WTC11 (cell line): Measurements from ENCODE around the gene BCAT1. TPM values are rescaled to one million over a fixed set of nuclear protein-coding genes. Genes with fewer than 3 reads are reported as not detected.

Experiments used
- ATAC-seq: fragments of 200-7000 bp; cut with Tn5 transposase; 2 replicates; pipeline ENCODE4 v1.10.0; 2021; ENCODE audit warnings: mild to moderate bottlenecking, moderate library complexity
- CTCF ChIA-PET: fragments of 300-600 bp; sonication (Branson Sonifier 250); formaldehyde crosslinking; loops from one replicate; lab custom pipeline; 2021; ENCODE audit warnings: antibody characterized with exemption; lab: Charles Lee
- POLR2A ChIA-PET: fragments of 350-600 bp; sonication (Branson Sonifier 250); formaldehyde crosslinking; loops from one replicate; lab custom pipeline; 2021; ENCODE audit warnings: antibody characterized with exemption; lab: Charles Lee
- DNase-seq: peaks from one replicate; pipeline ENCODE4 v3.0.0; 2021; ENCODE audit warnings: low spot score
- H3K27ac Mint-ChIP-seq: 2 replicates; pipeline ENCODE4 v1.8.0; 2021; ENCODE audit warnings: mixed read lengths
- H3K27me3 Mint-ChIP-seq: 2 replicates; pipeline ENCODE4 v1.8.0; 2021; ENCODE audit warnings: low read depth, mild to moderate bottlenecking, moderate library complexity, mixed read lengths
- H3K36me3 Mint-ChIP-seq: 2 replicates; pipeline ENCODE4 v1.8.0; 2021; ENCODE audit warnings: mixed read lengths
- H3K4me1 Mint-ChIP-seq: 2 replicates; pipeline ENCODE4 v1.8.0; 2022; ENCODE audit warnings: mixed read lengths
- H3K4me3 Mint-ChIP-seq: 2 replicates; pipeline ENCODE4 v1.8.0; 2021; ENCODE audit warnings: mild to moderate bottlenecking, moderate library complexity, mixed read lengths
- H3K9me3 Mint-ChIP-seq: 2 replicates; pipeline ENCODE4 v1.8.0; 2021; ENCODE audit warnings: mixed read lengths
- ARID4B ChIP-seq: sonication (generic); formaldehyde crosslinking; IDR thresholded peaks from 2 replicates; pipeline ENCODE4 v1.8.0; 2023; ENCODE audit warnings: missing genetic modification reagents, mild to moderate bottlenecking, borderline replicate concordance
- CREB1 ChIP-seq: sonication (generic); formaldehyde crosslinking; IDR thresholded peaks from 2 replicates; pipeline ENCODE4 v1.8.0; 2023; ENCODE audit warnings: mild to moderate bottlenecking, missing genetic modification reagents
- CREM ChIP-seq: sonication (generic); formaldehyde crosslinking; IDR thresholded peaks from 2 replicates; pipeline ENCODE4 v1.8.1; 2022; ENCODE audit warnings: mild to moderate bottlenecking, missing genetic modification reagents, moderate library complexity
- ELF4 ChIP-seq: sonication (generic); formaldehyde crosslinking; IDR thresholded peaks from 2 replicates; pipeline ENCODE4 v1.8.1; 2022; ENCODE audit warnings: low read depth, mild to moderate bottlenecking, moderate library complexity, missing genetic modification reagents
- GABPB1 ChIP-seq: sonication (generic); formaldehyde crosslinking; IDR thresholded peaks from 2 replicates; pipeline ENCODE4 v1.8.1; 2023; ENCODE audit warnings: mild to moderate bottlenecking, missing genetic modification reagents
- IRF2 ChIP-seq: sonication (generic); formaldehyde crosslinking; IDR thresholded peaks from 2 replicates; pipeline ENCODE4 v1.8.0; 2022; ENCODE audit warnings: low read depth, missing genetic modification reagents, borderline replicate concordance
- MLX ChIP-seq: sonication (generic); formaldehyde crosslinking; IDR thresholded peaks from 2 replicates; pipeline ENCODE4 v1.8.1; 2023; ENCODE audit warnings: mild to moderate bottlenecking, missing genetic modification reagents, moderate library complexity
- MXD4 ChIP-seq: fragments of 250-450 bp; sonication (Bioruptor Pico); IDR thresholded peaks from 2 replicates; pipeline ENCODE4 v1.8.0; 2021; ENCODE audit warnings: mild to moderate bottlenecking, moderate library complexity, borderline replicate concordance
- NR1H2 ChIP-seq: sonication (generic); formaldehyde crosslinking; IDR thresholded peaks from 2 replicates; pipeline ENCODE4 v1.9.0; 2021; ENCODE audit warnings: mild to moderate bottlenecking, moderate library complexity, missing genetic modification reagents
- PRRX2 ChIP-seq: fragments of 250-450 bp; sonication (Bioruptor Pico); IDR thresholded peaks from 2 replicates; pipeline ENCODE4 v1.8.0; 2021; ENCODE audit warnings: mild to moderate bottlenecking
- STAT6 ChIP-seq: sonication (generic); formaldehyde crosslinking; conservative IDR thresholded peaks from 2 replicates; pipeline ENCODE4 v1.8.1; 2023; ENCODE audit warnings: mild to moderate bottlenecking, low read depth, missing genetic modification reagents, moderate library complexity
- USF2 ChIP-seq: sonication (generic); formaldehyde crosslinking; IDR thresholded peaks from 2 replicates; pipeline ENCODE4 v1.8.1; 2023; ENCODE audit warnings: mild to moderate bottlenecking, missing genetic modification reagents, moderate library complexity
- ZNF232 ChIP-seq: sonication (generic); formaldehyde crosslinking; IDR thresholded peaks from 2 replicates; pipeline ENCODE4 v1.8.0; 2022; ENCODE audit warnings: mild to moderate bottlenecking, missing genetic modification reagents
- ZNF281 ChIP-seq: sonication (generic); formaldehyde crosslinking; IDR thresholded peaks from 2 replicates; pipeline ENCODE4 v1.8.0; 2023; ENCODE audit warnings: mild to moderate bottlenecking, missing genetic modification reagents
- ZNF416 ChIP-seq: fragments of 250-450 bp; sonication (Bioruptor Pico); IDR thresholded peaks from 2 replicates; pipeline ENCODE4 v1.9.0; 2021; ENCODE audit warnings: mild to moderate bottlenecking, inconsistent platforms
- ZNF425 ChIP-seq: fragments of 250-450 bp; sonication (Bioruptor Pico); conservative IDR thresholded peaks from 2 replicates; pipeline ENCODE4 v1.9.0; 2021; ENCODE audit warnings: mild to moderate bottlenecking
- ZNF671 ChIP-seq: fragments of 250-450 bp; sonication (Bioruptor Pico); IDR thresholded peaks from 2 replicates; pipeline ENCODE4 v1.8.0; 2021; ENCODE audit warnings: mild to moderate bottlenecking
- total RNA-seq: library from RNA; stranded (reverse); gene quantifications from 3 replicates; pipeline ENCODE4 v1.2.3, GENCODE V29; 2021
- TF ChIP-seq, protein P1 (sequence below): sonication (generic); formaldehyde crosslinking; IDR thresholded peaks from 2 replicates; pipeline ENCODE4 v1.8.0; 2022; ENCODE audit warnings: missing genetic modification reagents

Gene BCAT1
- total RNA-seq, 1 experiment from 2014 or later, result 267 TPM

DNA sequence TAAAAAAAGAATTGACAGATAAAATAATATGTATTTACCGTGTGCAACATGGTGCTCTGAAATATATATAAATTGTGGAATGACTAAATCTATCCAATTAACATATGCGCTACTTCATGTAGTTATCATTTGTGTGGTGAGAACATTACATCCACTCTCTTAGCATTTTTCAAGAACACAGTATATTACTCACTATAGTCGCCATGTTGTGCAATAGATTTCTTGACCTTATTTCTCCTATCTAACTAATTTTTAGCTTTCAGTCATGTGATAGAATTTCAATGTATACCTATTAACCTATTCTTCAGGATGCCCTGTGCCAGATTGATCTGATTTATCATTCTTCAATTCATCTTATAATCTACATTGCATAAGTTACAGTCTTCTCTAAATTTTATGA is 178.6 kb downstream of the BCAT1 start:
- no peak overlapping the region for H3K27ac Mint-ChIP-seq
- no peaks in the 10 kb centered on the region for H3K4me1 Mint-ChIP-seq
- 0 out of 2 replicates have a peak, but pooled peaks cover 4% of the 10 kb centered on the region for H3K36me3 Mint-ChIP-seq
- CTCF ChIA-PET, result no interaction called here
- DNase-seq, result no peak
- TF ChIP-seq USF2 (CRISPR knock-in tag), result no peak
- no peak for TF ChIP-seq NR1H2 (CRISPR knock-in tag)
- no peak for TF ChIP-seq STAT6 (CRISPR knock-in tag)
- no peak for TF ChIP-seq ZNF671 (CRISPR knock-in tag)
- no peak for TF ChIP-seq MLX (CRISPR knock-in tag)
- TF ChIP-seq PRRX2 (CRISPR knock-in tag), result no peak
- TF ChIP-seq ZNF281 (CRISPR knock-in tag), result no peak
- TF ChIP-seq ZNF425 (CRISPR knock-in tag), result no peak
- TF ChIP-seq MXD4 (CRISPR knock-in tag), result no peak
- TF ChIP-seq ELF4 (CRISPR knock-in tag), result no peak
- no peak for TF ChIP-seq ZNF232 (CRISPR knock-in tag)
- no peak for TF ChIP-seq IRF2 (CRISPR knock-in tag)
- TF ChIP-seq ZNF416 (CRISPR knock-in tag), result no peak
- no peak for TF ChIP-seq GABPB1 (CRISPR knock-in tag)
- TF ChIP-seq CREB1 (CRISPR knock-in tag), result no peak
- no peak for TF ChIP-seq CREM (CRISPR knock-in tag)
- no peak for TF ChIP-seq ARID4B (CRISPR knock-in tag)
- TF ChIP-seq, protein P1, sequence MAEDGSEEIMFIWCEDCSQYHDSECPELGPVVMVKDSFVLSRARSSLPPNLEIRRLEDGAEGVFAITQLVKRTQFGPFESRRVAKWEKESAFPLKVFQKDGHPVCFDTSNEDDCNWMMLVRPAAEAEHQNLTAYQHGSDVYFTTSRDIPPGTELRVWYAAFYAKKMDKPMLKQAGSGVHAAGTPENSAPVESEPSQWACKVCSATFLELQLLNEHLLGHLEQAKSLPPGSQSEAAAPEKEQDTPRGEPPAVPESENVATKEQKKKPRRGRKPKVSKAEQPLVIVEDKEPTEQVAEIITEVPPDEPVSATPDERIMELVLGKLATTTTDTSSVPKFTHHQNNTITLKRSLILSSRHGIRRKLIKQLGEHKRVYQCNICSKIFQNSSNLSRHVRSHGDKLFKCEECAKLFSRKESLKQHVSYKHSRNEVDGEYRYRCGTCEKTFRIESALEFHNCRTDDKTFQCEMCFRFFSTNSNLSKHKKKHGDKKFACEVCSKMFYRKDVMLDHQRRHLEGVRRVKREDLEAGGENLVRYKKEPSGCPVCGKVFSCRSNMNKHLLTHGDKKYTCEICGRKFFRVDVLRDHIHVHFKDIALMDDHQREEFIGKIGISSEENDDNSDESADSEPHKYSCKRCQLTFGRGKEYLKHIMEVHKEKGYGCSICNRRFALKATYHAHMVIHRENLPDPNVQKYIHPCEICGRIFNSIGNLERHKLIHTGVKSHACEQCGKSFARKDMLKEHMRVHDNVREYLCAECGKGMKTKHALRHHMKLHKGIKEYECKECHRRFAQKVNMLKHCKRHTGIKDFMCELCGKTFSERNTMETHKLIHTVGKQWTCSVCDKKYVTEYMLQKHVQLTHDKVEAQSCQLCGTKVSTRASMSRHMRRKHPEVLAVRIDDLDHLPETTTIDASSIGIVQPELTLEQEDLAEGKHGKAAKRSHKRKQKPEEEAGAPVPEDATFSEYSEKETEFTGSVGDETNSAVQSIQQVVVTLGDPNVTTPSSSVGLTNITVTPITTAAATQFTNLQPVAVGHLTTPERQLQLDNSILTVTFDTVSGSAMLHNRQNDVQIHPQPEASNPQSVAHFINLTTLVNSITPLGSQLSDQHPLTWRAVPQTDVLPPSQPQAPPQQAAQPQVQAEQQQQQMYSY, result no peak
- H3K4me3 Mint-ChIP-seq, result no peak overlapping the region
- ATAC-seq, result no peak
- H3K27me3 Mint-ChIP-seq, result no peaks in the 10 kb centered on the region; the same call in 1 of the 2 replicates
- POLR2A ChIA-PET, result no interaction called here
- H3K9me3 Mint-ChIP-seq, result peaks cover 11% of the 10 kb centered on the region
